ENCODE measurements around the gene KIF20B.
"Not testable (repeated sequence)": the region's sequence is repeated elsewhere in the genome, so short reads cannot be mapped to it uniquely, and the experiment has no call there.

KIF20B gene

GRCh38 chr10:89782470-89782869 lies 81.1 kb downstream of the KIF20B start:
- DNase-seq (ENCODE audit: low spot score) = no peak

DNA sequence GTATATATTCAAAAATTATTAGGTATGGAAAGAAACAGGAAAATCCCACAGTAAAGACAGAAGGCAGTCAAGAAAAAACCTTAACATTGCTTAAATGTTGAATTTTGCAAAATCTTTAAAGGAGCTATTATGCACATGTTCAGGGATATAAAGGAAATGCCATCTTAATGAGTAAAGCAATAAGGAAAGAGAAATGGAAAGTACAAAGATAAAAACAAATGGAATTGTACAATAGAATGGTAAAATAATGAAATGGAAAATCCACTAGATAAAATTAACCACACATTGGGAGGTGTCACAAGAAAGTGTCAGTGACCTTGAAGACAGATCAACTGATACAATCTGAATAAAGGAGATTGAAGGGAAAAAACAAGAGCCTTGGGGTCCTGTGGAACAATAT lies 82.0 kb downstream of the KIF20B start:
- no peak for DNase-seq (ENCODE audit: low spot score)

DNA sequence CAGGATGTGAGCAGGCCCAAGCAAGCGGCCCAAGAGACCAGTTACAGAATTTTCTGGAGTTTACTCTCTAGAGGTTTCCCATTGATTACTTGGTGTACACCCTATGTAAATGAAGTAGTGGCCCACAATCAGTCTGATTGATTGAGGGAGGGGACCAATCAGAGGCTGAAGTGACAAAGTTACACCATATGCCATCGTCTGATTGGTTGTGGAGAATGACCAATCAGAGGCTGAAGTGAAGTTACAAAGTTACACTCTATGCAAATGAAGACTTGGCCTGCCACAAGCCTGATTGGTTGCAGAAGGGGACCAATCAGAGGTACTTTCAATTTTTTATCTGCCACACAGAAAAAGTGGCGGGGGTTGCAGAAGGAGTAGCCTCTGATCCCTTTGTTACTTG lies 83.7 kb downstream of the KIF20B start:
- DNase-seq (ENCODE audit: low spot score) = no peak

GRCh38 chr10:89789188-89789877 lies 87.9 kb downstream of the KIF20B start:
- no peak for DNase-seq (ENCODE audit: low spot score)

GRCh38 chr10:89792187-89792586 lies 90.8 kb downstream of the KIF20B start:
- no peak for DNase-seq (ENCODE audit: low spot score)

DNA sequence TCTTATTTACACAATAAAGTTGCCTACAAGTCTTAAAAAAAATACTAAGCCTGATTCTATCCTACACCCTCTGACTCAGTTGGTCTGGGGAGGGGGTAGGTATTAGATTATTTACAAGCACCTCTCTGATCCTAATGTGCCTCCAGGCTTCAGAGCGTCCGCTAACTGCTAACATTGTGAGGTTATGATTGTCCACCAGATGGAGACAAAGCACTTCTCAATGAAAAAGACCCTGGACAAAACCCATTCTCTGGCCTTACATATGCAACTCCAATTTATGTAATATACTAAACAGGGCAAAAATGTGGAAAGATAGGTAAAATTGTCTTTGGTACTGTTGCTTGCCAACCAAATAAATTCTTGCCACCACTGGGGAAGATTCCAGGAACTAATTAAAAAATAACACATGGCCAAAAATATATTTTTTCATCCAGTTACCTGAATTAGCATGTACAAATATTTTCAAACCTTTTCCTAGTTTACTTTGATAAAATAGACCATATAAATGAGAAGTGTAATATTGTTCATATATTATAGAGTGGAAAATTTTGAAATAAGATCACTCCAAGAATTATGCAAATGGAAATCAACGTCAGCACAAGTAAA lies 92.4 kb downstream of the KIF20B start:
- peak; percentile 62 for DNase-seq (ENCODE audit: low spot score)

GRCh38 chr10:89795840-89796239 lies 94.5 kb downstream of the KIF20B start:
- DNase-seq (ENCODE audit: low spot score) = no peak

- DNase-seq (ENCODE audit: low spot score) = no peak
Observed at GRCh38 chr10:89798092-89798491, 96.7 kb downstream of the KIF20B start.

DNA sequence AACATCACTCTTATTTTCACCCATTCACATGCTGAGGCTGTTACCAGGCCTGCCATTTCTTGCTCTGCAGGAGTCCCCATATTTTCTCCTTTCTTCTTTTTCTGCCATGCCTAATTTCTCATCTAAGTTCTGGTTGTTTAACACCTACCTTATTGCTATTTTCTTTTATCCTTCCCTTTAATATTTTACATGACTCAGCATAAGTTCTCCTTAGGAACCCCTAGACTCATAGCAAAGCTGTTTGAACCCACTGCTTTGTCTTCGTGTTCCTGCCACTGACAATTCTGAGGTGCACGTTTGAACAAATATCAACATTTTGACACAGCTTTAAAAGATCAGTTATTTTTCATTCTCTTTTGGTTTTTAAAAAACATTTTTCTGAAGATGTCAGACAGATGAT lies 98.2 kb downstream of the KIF20B start:
- DNase-seq (ENCODE audit: low spot score) = no peak

GRCh38 chr10:89805599-89806013 lies 104.2 kb downstream of the KIF20B start:
- DNase-seq (ENCODE audit: low spot score) = no peak

GRCh38 chr10:89808842-89809241 lies 107.5 kb downstream of the KIF20B start:
- DNase-seq (ENCODE audit: low spot score) = no peak

- DNase-seq (ENCODE audit: low spot score) = no peak
Observed at GRCh38 chr10:89809766-89810165, 108.4 kb downstream of the KIF20B start.

DNA sequence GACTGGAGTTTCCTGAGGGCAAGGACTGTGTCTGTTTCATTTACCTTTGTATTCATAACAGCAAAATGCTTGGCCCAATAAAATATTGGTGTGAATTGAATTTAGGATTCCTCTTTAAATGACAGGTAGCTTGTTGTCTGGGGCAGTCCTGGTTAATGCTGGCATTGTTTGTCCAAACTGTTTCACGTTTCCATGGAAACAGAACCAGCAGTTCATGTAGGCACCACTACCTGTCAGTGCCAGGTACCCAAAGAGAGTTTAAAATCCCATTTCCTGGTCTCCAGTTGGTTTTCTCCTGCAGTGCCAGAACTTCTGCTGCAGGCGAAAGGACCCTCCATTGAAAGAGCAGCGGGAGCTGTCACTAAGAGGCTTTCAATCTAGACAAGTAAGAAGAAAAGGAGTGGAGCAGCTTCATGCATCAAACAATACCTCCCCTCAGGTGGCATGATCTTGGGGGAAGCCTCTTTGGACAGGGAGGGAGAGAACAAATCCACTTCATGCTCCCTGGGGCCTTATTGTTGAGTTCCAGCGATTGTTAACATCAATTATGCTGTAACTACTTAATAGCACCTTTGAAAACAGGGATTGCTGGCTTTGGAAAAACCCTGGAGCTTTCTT lies 109.6 kb downstream of the KIF20B start:
- DNase-seq (ENCODE audit: low spot score) = no peak

DNA sequence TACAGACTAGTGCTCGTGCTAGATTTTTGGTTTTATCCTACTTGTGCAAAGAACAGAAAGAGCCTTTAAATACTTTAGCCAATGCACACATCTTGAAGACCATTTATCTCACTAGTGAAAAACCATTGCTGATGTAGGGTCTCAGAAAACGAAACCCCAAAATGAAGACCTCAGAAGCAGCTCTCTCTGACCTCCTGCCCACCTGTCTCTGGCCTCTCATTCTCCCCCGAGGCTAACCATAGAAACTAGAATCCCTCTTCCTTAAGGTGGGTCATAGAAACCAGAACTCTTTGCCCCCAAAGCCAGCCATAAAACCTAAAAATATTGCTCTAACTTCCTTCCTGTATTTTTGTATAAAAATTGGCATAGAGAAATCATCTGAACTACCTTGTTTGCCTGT lies 112.2 kb downstream of the KIF20B start:
- no peak for DNase-seq (ENCODE audit: low spot score)

- DNase-seq (ENCODE audit: low spot score) = no peak
Observed at GRCh38 chr10:89814278-89814677, 112.9 kb downstream of the KIF20B start.

DNA sequence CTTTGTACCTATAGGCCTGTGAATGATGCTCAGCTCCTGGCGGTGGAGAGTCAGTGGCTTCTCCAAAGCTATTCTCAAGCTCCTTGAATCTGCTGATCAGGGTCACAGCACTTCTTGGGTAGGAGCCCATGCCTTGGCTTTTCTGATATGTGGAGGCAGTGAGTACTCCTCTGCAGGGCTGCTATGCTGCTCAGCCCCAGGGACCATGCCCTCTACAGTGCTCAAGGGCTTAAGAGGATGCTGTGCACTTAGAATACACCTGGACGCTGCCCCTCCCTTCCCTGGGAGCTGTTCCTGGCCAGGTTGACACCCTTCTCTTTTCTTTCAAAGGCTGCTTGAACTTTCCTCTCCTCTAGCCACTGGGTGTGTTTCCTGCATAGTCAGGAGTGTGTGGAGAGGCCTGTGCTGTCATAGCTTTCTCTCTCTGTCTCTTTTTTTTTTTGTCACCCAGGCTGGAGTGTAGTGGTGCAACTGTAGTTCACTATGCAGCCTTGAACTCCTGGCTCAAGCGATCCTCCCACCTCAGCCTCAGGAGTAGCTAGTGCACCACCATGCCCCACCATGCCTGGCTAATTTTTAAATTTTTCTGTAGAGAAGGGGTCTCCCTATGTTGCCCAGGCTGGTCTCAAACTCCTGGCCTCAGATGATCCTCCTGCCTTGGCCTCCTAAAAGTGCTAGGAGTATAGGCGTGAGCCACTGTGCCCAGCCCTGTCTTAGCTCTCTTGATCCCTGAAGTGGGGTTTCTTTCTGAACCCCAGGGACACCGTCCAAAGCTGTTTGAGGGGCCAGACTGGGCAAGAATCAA lies 113.9 kb downstream of the KIF20B start:
- DNase-seq (ENCODE audit: low spot score) = no peak

DNA sequence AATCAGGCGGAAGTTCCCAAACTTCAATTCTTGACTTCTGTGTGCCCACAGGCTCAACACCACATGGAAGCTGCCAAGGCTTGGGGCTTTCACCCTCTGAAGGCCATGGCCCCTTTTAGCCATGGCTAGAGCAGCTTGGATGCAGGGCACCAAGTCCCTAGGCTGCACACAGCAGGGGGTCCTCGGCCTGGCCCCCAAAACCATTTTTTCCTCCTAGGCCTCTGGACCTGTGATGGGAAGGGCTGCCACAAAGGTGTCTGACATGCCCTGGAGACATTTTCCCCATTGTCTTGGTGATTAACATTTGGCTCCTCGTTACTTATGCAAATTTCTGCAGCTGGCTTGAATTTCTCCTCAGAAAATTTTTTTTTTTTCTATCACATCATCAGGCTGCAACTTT lies 117.6 kb downstream of the KIF20B start:
- DNase-seq (ENCODE audit: low spot score) = not testable (repeated sequence)

All from CD4-positive, alpha-beta T cell treated with Interleukin-15 for 4 hours (primary cell).